Keratinocyte (primary cell): ENCODE measurements around the gene LRRC7. TPM values are rescaled to one million over a fixed set of nuclear protein-coding genes. Genes with fewer than 3 reads are reported as not detected.

Experiments used
- DNase-seq: peaks from one replicate; pipeline ENCODE4 v3.0.0-alpha.2; 2011; ENCODE audit warnings: low read depth, missing footprints, low spot score
- FAIRE-seq: peaks from 2 replicates; lab custom pipeline; 2011; peaks lifted over from hg19 to GRCh38; lab: Jason Lieb, UNC
- H2AFZ ChIP-seq: 2 replicates; pipeline ENCODE4 v1.6.0; 2012; ENCODE audit warnings: low read length, control low read depth, inconsistent platforms; ENCODE audit not compliant: control insufficient read depth
- H3K27ac ChIP-seq: 2 replicates; pipeline ENCODE4 v1.5.1; 2011; ENCODE audit warnings: low read length; ENCODE audit not compliant: control insufficient read depth, insufficient read depth
- H3K27me3 ChIP-seq: 3 replicates; pipeline ENCODE4 v1.6.0; 2011; ENCODE audit warnings: low read length; ENCODE audit not compliant: control insufficient read depth, insufficient read depth; ENCODE audit errors: extremely low read depth
- H3K36me3 ChIP-seq, 2 experiments: 2 replicates in 1 of 2; 3 replicates in 1 of 2; pipeline ENCODE4 v1.5.1; 2011; ENCODE audit warnings: low read length in 2 of 2, mild to moderate bottlenecking in 1 of 2; ENCODE audit not compliant: control insufficient read depth in 2 of 2, insufficient read depth in 2 of 2; ENCODE audit errors: extremely low read depth in 1 of 2
- H3K4me1 ChIP-seq: 3 replicates; pipeline ENCODE4 v1.5.1; 2011; ENCODE audit warnings: low read length; ENCODE audit not compliant: control insufficient read depth, insufficient read depth; ENCODE audit errors: extremely low read depth
- H3K4me2 ChIP-seq: 3 replicates; pipeline ENCODE4 v1.6.0; 2011; ENCODE audit warnings: low read depth, low read length; ENCODE audit not compliant: control insufficient read depth, insufficient read depth; ENCODE audit errors: extremely low read depth
- H3K4me3 ChIP-seq, 3 experiments: fragments of 200-600 bp in 1 of 3; sonication (generic) in 1 of 3; 2 replicates in 2 of 3; 3 replicates in 1 of 3; pipeline ENCODE4 v1.5.1; 2011 to 2016; ENCODE audit warnings: low read length in 3 of 3, mild to moderate bottlenecking in 3 of 3, control low read depth in 2 of 3, inconsistent platforms in 1 of 3, low read depth in 1 of 3, mixed read lengths in 1 of 3, mixed run types in 1 of 3, moderate library complexity in 1 of 3; ENCODE audit not compliant: control insufficient read depth in 2 of 3, insufficient read depth in 2 of 3; ENCODE audit errors: extremely low read depth in 1 of 3
- H3K79me2 ChIP-seq: 2 replicates; pipeline ENCODE4 v1.6.0; 2012; ENCODE audit warnings: low read length; ENCODE audit not compliant: control insufficient read depth, insufficient read depth
- H3K9ac ChIP-seq: 3 replicates; pipeline ENCODE4 v1.6.0; 2011; ENCODE audit warnings: low read length; ENCODE audit not compliant: control insufficient read depth, insufficient read depth; ENCODE audit errors: extremely low read depth
- H3K9me1 ChIP-seq: 3 replicates; pipeline ENCODE4 v1.6.0; 2011; ENCODE audit warnings: low read length; ENCODE audit not compliant: control insufficient read depth, insufficient read depth; ENCODE audit errors: extremely low read depth
- H3K9me3 ChIP-seq: 2 replicates; pipeline ENCODE4 v1.5.1; 2012; ENCODE audit warnings: low read depth, low read length; ENCODE audit not compliant: control insufficient read depth
- H4K20me1 ChIP-seq: 3 replicates; pipeline ENCODE4 v1.6.0; 2011; ENCODE audit warnings: low read length; ENCODE audit not compliant: control insufficient read depth, insufficient read depth; ENCODE audit errors: extremely low read depth
- CTCF ChIP-seq, 3 experiments: IDR thresholded peaks in 1 of 3; conservative IDR thresholded peaks in 1 of 3; optimal IDR thresholded peaks in 1 of 3; 2 replicates in 2 of 3; 3 replicates in 1 of 3; pipeline versions ENCODE3 to v1.5.1; 2011; ENCODE audit warnings: low read length in 3 of 3, mild to moderate bottlenecking in 3 of 3, moderate library complexity in 2 of 3, control low read depth in 1 of 3, inconsistent platforms in 1 of 3; ENCODE audit not compliant: insufficient read depth in 2 of 3; ENCODE audit errors: extremely low read depth in 1 of 3
- EZH2 ChIP-seq: IDR thresholded peaks from one replicate; pipeline ENCODE4 v1.6.1; 2012; ENCODE audit warnings: inconsistent platforms, mild to moderate bottlenecking, low read length, moderate library complexity
- dilution Hi-C: fragments of 300-500 bp; cut with MboI; formaldehyde crosslinking; loops from one replicate; pipeline ENCODE4 v1.7.0; 2020; ENCODE audit warnings: low sequenced_read_pairs; ENCODE audit not compliant: extremely low pct_ligation_motif_present
- polyA plus RNA-seq, 5 experiments: library from polyadenylated mRNA; depleted of rRNA in 3 of 5; stranded (reverse) in 3 of 5; stranded (forward) in 1 of 5; unstranded in 1 of 5; fragments of >200 nt; gene quantifications; 1 replicate in 1 of 5; 2 replicates in 3 of 5; 3 replicates in 1 of 5; pipeline versions ENCODE4 v1.2.1 to v1.2.3, GENCODE V29; 2011 to 2012; ENCODE audit warnings: missing spikeins in 2 of 5, low read depth in 1 of 5, low replicate concordance in 1 of 5

LRRC7 gene
- polyA plus RNA-seq, 1 donor (not counting 4 experiments of a cell fraction or from before 2014, with no cell fraction given) = 0.28 TPM

- Histone ChIP-seq H3K79me2 (no peaks in the 10 kb centered on the region), H3K27me3 (no peaks in the 10 kb centered on the region), H3K9ac (no peak overlapping the region), H3K36me3 (no peaks in the 10 kb centered on the region), H3K4me2 (no peak overlapping the region), H3K27ac (no peak overlapping the region), H3K4me1 (no peaks in the 10 kb centered on the region), H3K9me3 (no peaks in the 10 kb centered on the region), H3K4me3 (no peak overlapping the region), H3K9me1 (no peaks in the 10 kb centered on the region), H2AFZ (no peak overlapping the region), H4K20me1 (no peaks in the 10 kb centered on the region)
- dilution Hi-C loops = no loop called here
- DNase-seq (no peak), FAIRE-seq (no peak)
- no peak for TF ChIP-seq CTCF (optimal IDR thresholded peaks at IDR 0.05 in 1 of 3, IDR thresholded peaks at IDR 0.05 in 1 of 3, conservative IDR thresholded peaks at IDR 0.05 in 1 of 3; ENCODE audit: extremely low read depth in 1 of 3, insufficient read depth in 2 of 3, low read length in 3 of 3)
- TF ChIP-seq EZH2 = no peak
Measured at GRCh38 chr1:70085521-70085920, 517.8 kb downstream of the LRRC7 start.

GRCh38 chr1:70086897-70087296 lies 519.2 kb downstream of the LRRC7 start:
- Histone ChIP-seq H2AFZ (no peak overlapping the region), H3K9me1 (no peaks in the 10 kb centered on the region), H3K9ac (no peak overlapping the region), H3K4me1 (no peaks in the 10 kb centered on the region), H3K27ac (no peak overlapping the region), H3K36me3 (no peaks in the 10 kb centered on the region), H3K27me3 (no peaks in the 10 kb centered on the region), H4K20me1 (no peaks in the 10 kb centered on the region), H3K9me3 (no peaks in the 10 kb centered on the region), H3K4me2 (no peak overlapping the region), H3K79me2 (no peaks in the 10 kb centered on the region), H3K4me3 (no peak overlapping the region)
- DNase-seq (no peak), FAIRE-seq (no peak)
- dilution Hi-C loops = no loop called here
- TF ChIP-seq CTCF (optimal IDR thresholded peaks at IDR 0.05 in 1 of 3, IDR thresholded peaks at IDR 0.05 in 1 of 3, conservative IDR thresholded peaks at IDR 0.05 in 1 of 3; ENCODE audit: extremely low read depth in 1 of 3, insufficient read depth in 2 of 3, low read length in 3 of 3) = no peak
- TF ChIP-seq EZH2 = no peak
